ENCODE results near the gene UBE2O. TPM values are rescaled to one million over a fixed set of nuclear protein-coding genes. Genes with fewer than 3 reads are reported as not detected.

Gene UBE2O
- total RNA-seq, 2 donors from 2014 or later = 17.1 to 30.3 TPM

DNA sequence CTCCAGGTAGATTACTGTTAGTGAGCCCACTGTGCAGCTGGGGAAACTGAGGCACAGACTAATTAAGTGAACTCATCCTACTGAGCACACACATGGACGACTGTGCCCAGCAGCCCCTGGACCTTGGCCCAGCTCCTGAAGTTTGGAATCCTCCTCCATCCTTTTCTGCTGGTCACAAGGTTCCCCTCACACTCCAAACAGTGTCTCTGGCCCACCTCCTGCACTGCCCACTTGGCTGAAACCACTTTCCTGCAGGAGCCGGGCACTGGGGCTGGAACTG is 44.7 kb upstream of the UBE2O start:
- peak overlapping the region; percentile 76 to 96 (median 89) for H3K27ac ChIP-seq
- DNase-seq (no peak), ATAC-seq (no peak)
- no peaks in the 10 kb centered on the region for H3K36me3 ChIP-seq (replicated peaks in 1 of 2; ENCODE audit: insufficient read depth in 1 of 2, low read depth in 2 of 2)
- WGBS, 2 donors = 0 to 11% methylated on average over 1 to 2 of the region's 2 CpGs
- peaks cover 76% of the 10 kb centered on the region for H3K4me1 ChIP-seq
- TF ChIP-seq, protein P1, sequence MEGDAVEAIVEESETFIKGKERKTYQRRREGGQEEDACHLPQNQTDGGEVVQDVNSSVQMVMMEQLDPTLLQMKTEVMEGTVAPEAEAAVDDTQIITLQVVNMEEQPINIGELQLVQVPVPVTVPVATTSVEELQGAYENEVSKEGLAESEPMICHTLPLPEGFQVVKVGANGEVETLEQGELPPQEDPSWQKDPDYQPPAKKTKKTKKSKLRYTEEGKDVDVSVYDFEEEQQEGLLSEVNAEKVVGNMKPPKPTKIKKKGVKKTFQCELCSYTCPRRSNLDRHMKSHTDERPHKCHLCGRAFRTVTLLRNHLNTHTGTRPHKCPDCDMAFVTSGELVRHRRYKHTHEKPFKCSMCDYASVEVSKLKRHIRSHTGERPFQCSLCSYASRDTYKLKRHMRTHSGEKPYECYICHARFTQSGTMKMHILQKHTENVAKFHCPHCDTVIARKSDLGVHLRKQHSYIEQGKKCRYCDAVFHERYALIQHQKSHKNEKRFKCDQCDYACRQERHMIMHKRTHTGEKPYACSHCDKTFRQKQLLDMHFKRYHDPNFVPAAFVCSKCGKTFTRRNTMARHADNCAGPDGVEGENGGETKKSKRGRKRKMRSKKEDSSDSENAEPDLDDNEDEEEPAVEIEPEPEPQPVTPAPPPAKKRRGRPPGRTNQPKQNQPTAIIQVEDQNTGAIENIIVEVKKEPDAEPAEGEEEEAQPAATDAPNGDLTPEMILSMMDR (IDR thresholded peaks at IDR 0.05) = no peak
- TF ChIP-seq POLR2A (IDR thresholded peaks at IDR 0.05) = no peak
- intact Hi-C loops (cut with DNase I) = no loop called here
- H3K4me3 ChIP-seq = no peak overlapping the region
- H3K27me3 ChIP-seq = no peaks in the 10 kb centered on the region
- H3K9me3 ChIP-seq = no peaks in the 10 kb centered on the region

DNA sequence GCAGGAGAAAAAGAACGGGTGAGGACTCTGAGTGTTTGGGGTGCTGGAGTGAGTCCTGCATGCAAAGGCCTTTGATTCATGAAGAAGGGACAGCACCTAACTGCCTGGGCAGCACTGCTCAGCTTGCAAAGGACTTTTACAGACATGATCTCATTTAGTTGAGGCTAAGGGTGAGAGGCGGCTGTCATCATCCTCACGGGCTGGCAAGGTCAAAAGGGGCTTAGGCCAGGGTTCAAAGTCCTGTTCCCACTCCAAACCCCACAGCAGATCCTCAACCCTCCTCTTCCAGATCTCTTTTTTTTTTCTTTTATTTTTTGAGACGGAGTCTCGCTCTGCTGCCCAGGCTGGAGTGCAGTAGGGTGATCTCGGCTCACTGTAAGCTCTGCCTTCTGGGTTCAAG is 43.5 kb upstream of the UBE2O start:
- H3K4me1 ChIP-seq = peaks cover 74% of the 10 kb centered on the region

DNA sequence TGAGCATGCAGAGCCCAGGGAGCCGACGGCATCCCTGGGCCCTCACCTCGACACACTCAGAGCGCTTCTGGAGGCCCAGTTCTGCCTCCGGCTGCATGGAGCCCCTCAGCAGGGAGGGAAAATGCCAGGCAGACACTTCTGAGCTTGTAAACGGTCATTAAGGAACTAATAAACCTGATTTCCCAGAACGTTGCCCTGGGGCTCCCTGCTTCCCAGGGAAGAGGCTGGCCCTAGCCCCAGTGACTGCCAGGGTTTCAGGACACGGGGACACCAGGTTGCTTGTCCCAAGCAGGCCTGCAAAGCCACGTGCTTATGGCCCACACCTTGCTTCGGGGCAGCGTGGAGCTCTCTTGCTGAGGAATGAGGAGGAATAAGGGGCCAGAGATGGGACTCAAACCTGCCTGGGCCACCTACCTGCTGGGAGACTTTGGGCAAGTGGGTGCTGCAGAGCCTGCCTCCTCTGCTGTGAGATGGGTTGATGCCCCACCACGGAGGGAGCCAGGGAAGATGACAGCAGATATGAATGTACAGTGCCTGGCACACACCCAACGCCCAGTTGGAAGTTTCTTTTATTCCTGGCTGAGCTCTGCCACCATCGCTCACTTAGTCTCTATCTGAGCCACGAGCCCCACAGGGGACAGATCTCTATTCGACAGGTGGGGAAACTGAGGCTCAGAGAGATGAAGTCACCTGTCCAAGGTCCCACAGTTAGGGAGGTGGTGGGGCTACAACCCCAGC is 42.9 kb upstream of the UBE2O start:
- H3K36me3 ChIP-seq (replicated peaks in 1 of 2; ENCODE audit: insufficient read depth in 1 of 2, low read depth in 2 of 2) = no peaks in the 10 kb centered on the region
- H3K27me3 ChIP-seq = no peaks in the 10 kb centered on the region
- H3K27ac ChIP-seq = peak overlapping the region in 1 of 4 donors; percentile 5
- intact Hi-C loops (cut with DNase I) = no loop called here
- ATAC-seq = no peak
- TF ChIP-seq POLR2A (IDR thresholded peaks at IDR 0.05) = no peak
- TF ChIP-seq, protein P1 (IDR thresholded peaks at IDR 0.05) = no peak
- no peaks in the 10 kb centered on the region for H3K9me3 ChIP-seq
- 55 to 68% methylated on average over 5 to 16 of the region's 16 CpGs for WGBS, 2 donors
- no peak overlapping the region for H3K4me3 ChIP-seq
- peaks cover 76% of the 10 kb centered on the region for H3K4me1 ChIP-seq
- no peak for DNase-seq

More for the DNA sequence above, 43.5 kb upstream of the UBE2O start:
- intact Hi-C loops (cut with DNase I) = no loop called here
- no peak overlapping the region for H3K4me3 ChIP-seq
- TF ChIP-seq, protein P1 (IDR thresholded peaks at IDR 0.05) = no peak
- DNase-seq = no peak
- H3K9me3 ChIP-seq = no peaks in the 10 kb centered on the region
- WGBS, 2 donors = 75 to 77% methylated on average over 5 to 6 of the region's 6 CpGs
- H3K27me3 ChIP-seq = no peaks in the 10 kb centered on the region
- no peaks in the 10 kb centered on the region for H3K36me3 ChIP-seq (replicated peaks in 1 of 2; ENCODE audit: insufficient read depth in 1 of 2, low read depth in 2 of 2)
- H3K27ac ChIP-seq = no peak overlapping the region
- no peak for ATAC-seq

DNA sequence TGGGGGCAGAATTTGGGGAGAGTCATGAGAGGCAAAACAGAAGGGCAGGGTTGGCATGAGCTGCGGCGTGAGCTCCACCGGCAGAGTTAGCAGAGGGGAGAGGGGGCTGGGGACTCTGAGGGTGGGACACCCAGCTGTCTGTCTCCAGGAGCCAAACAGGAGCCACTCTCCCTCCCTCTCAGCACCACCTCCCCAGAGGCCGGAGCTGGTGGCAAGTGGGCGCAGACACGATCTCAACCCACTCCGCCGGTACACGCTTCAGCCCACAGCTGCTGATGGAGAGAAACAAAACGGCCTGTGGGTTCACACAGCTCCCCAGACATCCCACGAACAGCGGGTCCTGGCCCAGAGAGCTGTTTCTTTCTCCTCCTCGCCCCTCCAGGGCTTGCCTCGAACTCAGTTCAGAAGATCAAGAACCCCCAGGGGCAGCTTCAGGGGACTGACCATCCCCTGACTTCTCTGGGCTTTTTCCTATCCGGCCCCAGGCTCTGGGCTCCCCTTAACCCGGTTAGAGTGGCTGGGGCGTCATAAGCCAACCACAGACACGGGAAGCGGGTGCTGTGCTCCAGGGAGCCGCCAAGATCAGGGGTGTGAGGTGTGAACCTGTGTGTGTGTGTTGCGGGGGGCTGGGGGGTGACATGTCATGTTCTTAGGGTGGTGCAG is 40.7 kb upstream of the UBE2O start:
- H3K27ac ChIP-seq = peak overlapping the region in 2 of 4 donors; percentile 56 to 77
- no peak for TF ChIP-seq POLR2A (IDR thresholded peaks at IDR 0.05)
- TF ChIP-seq, protein P1 (IDR thresholded peaks at IDR 0.05) = no peak
- no peaks in the 10 kb centered on the region for H3K27me3 ChIP-seq
- ATAC-seq = no peak
- 74 to 84% methylated on average over 17 to 21 of the region's 21 CpGs for WGBS, 2 donors
- DNase-seq = peak in 1 of 4 donors; percentile 26
- no peaks in the 10 kb centered on the region for H3K36me3 ChIP-seq (replicated peaks in 1 of 2; ENCODE audit: insufficient read depth in 1 of 2, low read depth in 2 of 2)
- no peak overlapping the region for H3K4me3 ChIP-seq
- peaks cover 62% of the 10 kb centered on the region for H3K4me1 ChIP-seq
- intact Hi-C loops (cut with DNase I) = no loop called here
- no peaks in the 10 kb centered on the region for H3K9me3 ChIP-seq

Measured in body of pancreas (tissue), 4 donors.